LNCaP clone FGC (cell line): ENCODE measurements around the gene SLC39A11.
"Not testable (repeated sequence)": the region's sequence is repeated elsewhere in the genome, so short reads cannot be mapped to it uniquely, and the experiment has no call there.

ENCODE experiments used
- DNase-seq: peaks from one replicate; pipeline ENCODE4 v3.0.0-alpha.2; 2011; ENCODE audit warnings: low read depth
- H3K4me3 ChIP-seq: 2 replicates; pipeline ENCODE4 v1.5.1; 2011; ENCODE audit warnings: mild to moderate bottlenecking, low read depth, low read length, control low read depth
- CTCF ChIP-seq: IDR thresholded peaks from 2 replicates; pipeline ENCODE4 v1.5.1; 2012; ENCODE audit warnings: mild to moderate bottlenecking; ENCODE audit not compliant: control insufficient read depth, insufficient read depth; ENCODE audit errors: extremely low read depth

SLC39A11 gene

GRCh38 chr17:72640415-72641165, 451.9 kb downstream of the SLC39A11 start:
- TF ChIP-seq CTCF = no peak
- H3K4me3 ChIP-seq = no peak overlapping the region
- no peak for DNase-seq

- TF ChIP-seq CTCF = no peak
- DNase-seq = no peak
- no peak overlapping the region for H3K4me3 ChIP-seq
These were observed 452.8 kb downstream of the SLC39A11 start for GRCh38 chr17:72639711-72640110.

GRCh38 chr17:72638932-72639331, 453.6 kb downstream of the SLC39A11 start:
- DNase-seq, H3K4me3 ChIP-seq: not testable (repeated sequence)

- no peak overlapping the region for H3K4me3 ChIP-seq
- no peak for DNase-seq
- no peak for TF ChIP-seq CTCF
These were observed 457.4 kb downstream of the SLC39A11 start for GRCh38 chr17:72635034-72635635.

- no peak overlapping the region for H3K4me3 ChIP-seq
- TF ChIP-seq CTCF = no peak
- DNase-seq = no peak
These were observed 457.9 kb downstream of the SLC39A11 start for GRCh38 chr17:72634621-72635020.

GRCh38 chr17:72631949-72632684, 460.4 kb downstream of the SLC39A11 start:
- peak; percentile 85 for DNase-seq
- 0 out of 2 replicates have a peak, but pooled peaks have one; percentile 6 for TF ChIP-seq CTCF

GRCh38 chr17:72631568-72631948, 460.9 kb downstream of the SLC39A11 start:
- no peak for TF ChIP-seq CTCF
- DNase-seq = no peak
- H3K4me3 ChIP-seq = no peak overlapping the region

More at GRCh38 chr17:72631949-72632684, 460.4 kb downstream of the SLC39A11 start:
- no peak overlapping the region for H3K4me3 ChIP-seq
